ENCODE data around the gene PLLP. TPM values are rescaled to one million over a fixed set of nuclear protein-coding genes. Genes with fewer than 3 reads are reported as not detected.

Gene PLLP
- total and polyA plus RNA-seq, 12 donors = 1.0 to 10.0 (median 2.7) TPM

- peak overlapping the region in 1 of 5 donors; percentile 3 for H3K27ac ChIP-seq
- intact Hi-C loops (cut with DNase I) = loop anchor here in 1 of 2 donors (10.0 kb wide), 1 partner anchor 195 kb away; the partner anchor contains the start of gene CPNE2
- H3K27me3 ChIP-seq = no peaks in the 10 kb centered on the region
- 70 to 77% (median 73%) methylated on average over 14 of the region's 14 CpGs for WGBS, 4 donors
- peaks cover 4 to 13% of the 10 kb centered on the region in 2 donors for H3K4me1 ChIP-seq (replicated peaks in 1 of 2)
- no peak for TF ChIP-seq CTCF (IDR thresholded peaks at IDR 0.05)
- no peak for TF ChIP-seq POLR2A (IDR thresholded peaks at IDR 0.05)
- no peaks in the 10 kb centered on the region for H3K9me3 ChIP-seq (replicated peaks in 1 of 3)
- no peaks in the 10 kb centered on the region for H3K36me3 ChIP-seq (replicated peaks in 1 of 2)
- H3K4me3 ChIP-seq = no peak overlapping the region
- no peak for DNase-seq
Observed at GRCh38 chr16:57289391-57290257, 5.2 kb upstream of the PLLP start.

- H3K27me3 ChIP-seq = no peaks in the 10 kb centered on the region
- no peak overlapping the region for H3K4me3 ChIP-seq
- H3K9me3 ChIP-seq (replicated peaks in 1 of 3) = no peaks in the 10 kb centered on the region
- intact Hi-C loops (cut with DNase I) = loop anchor here in 1 of 2 donors (10.0 kb wide), 1 partner anchor 191 kb away; the partner anchor contains the start of gene CPNE2
- H3K36me3 ChIP-seq (replicated peaks in 1 of 2) = no peaks in the 10 kb centered on the region
- no peak for TF ChIP-seq CTCF (IDR thresholded peaks at IDR 0.05)
- no peak for TF ChIP-seq POLR2A (IDR thresholded peaks at IDR 0.05)
- H3K4me1 ChIP-seq (replicated peaks in 1 of 2) = peaks cover 12 to 18% of the 10 kb centered on the region in 2 donors
- no peak for DNase-seq
- 75 to 92% (median 83%) methylated on average over 5 of the region's 5 CpGs for WGBS, 4 donors
- H3K27ac ChIP-seq = no peak overlapping the region
Observed at GRCh38 chr16:57285379-57285778, 907 bp upstream of the PLLP start.

GRCh38 chr16:57284952-57285363 is 486 bp upstream of the PLLP start:
- no peak for TF ChIP-seq POLR2A (IDR thresholded peaks at IDR 0.05)
- no peak for TF ChIP-seq CTCF (IDR thresholded peaks at IDR 0.05)
- peak overlapping the region in 2 of 4 donors; percentile 33 to 48 for H3K4me3 ChIP-seq
- intact Hi-C loops (cut with DNase I) = loop anchor here in 1 of 2 donors (10.0 kb wide), 1 partner anchor 190 kb away; the partner anchor contains the start of gene CPNE2
- H3K27me3 ChIP-seq = no peaks in the 10 kb centered on the region
- H3K9me3 ChIP-seq (replicated peaks in 1 of 3) = no peaks in the 10 kb centered on the region
- no peak for DNase-seq
- no peak overlapping the region for H3K27ac ChIP-seq
- peaks cover 15 to 18% of the 10 kb centered on the region in 2 donors for H3K4me1 ChIP-seq (replicated peaks in 1 of 2)
- H3K36me3 ChIP-seq (replicated peaks in 1 of 2) = no peaks in the 10 kb centered on the region
- WGBS, 4 donors = 17 to 40% (median 26%) methylated on average over 10 to 22 of the region's 22 CpGs

GRCh38 chr16:57283959-57284208 is 588 bp downstream of the PLLP start:
- TF ChIP-seq POLR2A (IDR thresholded peaks at IDR 0.05) = no peak
- no peak for TF ChIP-seq CTCF (IDR thresholded peaks at IDR 0.05)
- WGBS, 4 donors = 26 to 47% (median 31%) methylated on average over 5 to 14 of the region's 14 CpGs
- peak overlapping the region in 1 of 4 donors; percentile 48 for H3K4me3 ChIP-seq
- H3K27ac ChIP-seq = no peak overlapping the region
- DNase-seq = no peak
- peaks cover 16 to 18% of the 10 kb centered on the region in 2 donors for H3K4me1 ChIP-seq (replicated peaks in 1 of 2)
- no peaks in the 10 kb centered on the region for H3K27me3 ChIP-seq
- intact Hi-C loops (cut with DNase I) = loop anchor here in 1 of 2 donors (10.0 kb wide), 1 partner anchor 189 kb away; the partner anchor contains the start of gene CPNE2
- no peaks in the 10 kb centered on the region for H3K36me3 ChIP-seq (replicated peaks in 1 of 2)
- no peaks in the 10 kb centered on the region for H3K9me3 ChIP-seq (replicated peaks in 1 of 3)
